NB4 (cell line): ENCODE data around the gene CCNE1.

ENCODE experiments used
- DNase-seq: peaks from one replicate; pipeline ENCODE4 v3.0.0; 2010; ENCODE audit warnings: low read depth
- H3K4me3 ChIP-seq: one replicate; pipeline ENCODE4 v1.5.1; 2011; ENCODE audit warnings: mild to moderate bottlenecking, low read depth, low read length, moderate library complexity
- CTCF ChIP-seq: IDR thresholded peaks from one replicate; pipeline ENCODE4 v1.5.1; 2012; ENCODE audit warnings: low read depth, low read length
- MAX ChIP-seq: IDR thresholded peaks from 2 replicates; pipeline ENCODE4 v1.6.1; 2011; ENCODE audit warnings: low read depth, low read length
- MYC ChIP-seq: IDR thresholded peaks from 2 replicates; pipeline ENCODE4 v1.6.1; 2011; ENCODE audit warnings: low read depth, low read length
- POLR2A ChIP-seq: IDR thresholded peaks from 2 replicates; pipeline ENCODE4 v1.6.1; 2011; ENCODE audit warnings: mild to moderate bottlenecking; ENCODE audit not compliant: insufficient read length; ENCODE audit errors: extremely low read depth

Gene CCNE1

DNA sequence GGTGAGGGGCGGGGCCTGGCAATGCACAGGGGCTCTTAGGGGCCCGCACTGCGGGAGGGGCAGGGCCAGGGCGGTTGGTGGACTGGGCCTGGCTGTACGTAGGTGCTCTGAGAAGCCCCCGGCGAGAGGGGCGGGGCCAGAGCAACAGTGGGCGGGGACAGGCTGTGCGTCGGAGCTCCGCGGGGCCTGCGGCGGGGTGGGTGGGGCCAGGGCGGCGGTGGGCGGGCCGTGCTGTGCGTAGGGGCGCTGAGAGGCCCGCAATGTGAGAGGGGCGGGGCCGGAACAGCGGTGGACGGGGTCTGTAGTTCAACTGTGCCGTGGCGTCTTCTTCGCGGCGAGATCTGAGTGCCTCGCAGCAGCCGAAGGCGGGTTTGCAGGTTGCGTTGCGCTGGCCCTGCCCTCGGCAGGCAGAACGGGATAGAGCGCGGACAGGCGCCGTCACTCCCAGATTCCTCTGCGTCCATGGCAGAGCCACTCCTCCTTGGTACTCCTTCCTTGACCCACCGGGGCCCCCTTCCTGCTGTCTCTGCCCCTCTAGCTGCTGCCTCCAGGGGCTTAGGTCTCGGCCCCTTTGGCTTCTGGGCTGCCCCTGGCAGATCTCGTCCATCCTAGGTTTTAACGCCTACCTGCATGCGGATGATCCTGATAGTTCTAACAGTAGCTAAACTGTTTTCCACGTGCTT lies 33.2 kb downstream of the CCNE1 start:
- peak; percentile 39; the same call in 1 of the 2 replicates for TF ChIP-seq MAX
- TF ChIP-seq CTCF, result no peak
- TF ChIP-seq POLR2A, result peak; percentile 42
- TF ChIP-seq MYC, result no peak
- peak overlapping the region; percentile 65 for H3K4me3 ChIP-seq

DNA sequence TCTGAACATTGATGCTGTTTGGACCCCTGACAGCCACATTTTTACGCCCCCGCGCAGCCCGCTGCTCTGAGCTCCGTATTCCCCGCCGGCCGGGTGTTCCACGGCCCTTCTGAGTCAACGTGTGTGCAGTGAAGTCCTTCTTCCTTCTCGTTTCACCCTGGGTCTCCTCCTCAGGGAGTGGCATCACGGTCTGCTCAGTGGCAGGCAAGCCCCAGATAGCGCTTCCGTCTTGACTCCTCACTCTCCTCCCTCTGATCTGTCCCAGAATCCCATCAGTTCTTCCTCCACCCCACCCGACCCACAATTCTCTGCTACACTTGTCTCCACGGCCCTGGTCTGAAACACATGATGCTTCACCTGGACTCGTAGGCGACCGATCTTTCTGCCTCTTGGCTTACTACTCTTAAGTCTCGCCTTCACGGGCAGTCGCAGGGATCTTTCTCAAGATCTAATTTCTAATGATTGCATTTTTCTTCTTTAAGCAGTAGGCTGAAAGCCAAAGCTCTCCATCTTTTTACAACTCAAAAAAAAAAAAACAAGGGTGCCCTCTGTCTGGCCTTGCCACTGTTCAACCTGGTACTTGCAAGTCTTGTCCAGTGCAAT lies 33.9 kb downstream of the CCNE1 start:
- H3K4me3 ChIP-seq, result peak overlapping the region; percentile 65
- DNase-seq, result peak; percentile 48
- TF ChIP-seq POLR2A (no peak), CTCF (no peak), MAX (no peak), MYC (no peak)

More for the DNA sequence above, 33.2 kb downstream of the CCNE1 start:
- DNase-seq, result peak; percentile 90

DNA sequence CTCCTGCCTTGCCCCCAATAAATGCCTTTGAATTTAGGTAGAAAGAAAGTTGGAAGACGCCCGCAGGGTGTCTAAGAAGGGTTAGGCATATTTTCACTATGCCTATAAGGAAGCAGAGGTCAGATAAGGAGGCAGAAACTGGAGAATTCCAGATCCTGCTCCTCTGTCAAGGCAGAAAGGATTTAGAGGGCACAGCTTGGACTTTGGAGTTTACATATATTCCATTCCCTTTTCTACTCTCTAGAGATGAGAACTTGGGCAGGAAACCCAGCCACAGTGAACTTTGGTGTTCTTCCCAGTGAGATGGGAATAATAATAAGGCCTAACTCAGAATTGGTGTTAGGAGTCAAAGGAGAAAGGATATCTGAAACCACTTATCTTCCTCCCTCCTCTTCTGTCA lies 37.4 kb downstream of the CCNE1 start:
- no peak overlapping the region for H3K4me3 ChIP-seq
- TF ChIP-seq MAX, result no peak
- TF ChIP-seq CTCF, result no peak
- no peak for TF ChIP-seq MYC
- TF ChIP-seq POLR2A, result no peak
- DNase-seq, result no peak

GRCh38 chr19:29850482-29850881 lies 38.7 kb downstream of the CCNE1 start:
- no peak for DNase-seq
- TF ChIP-seq POLR2A, result no peak
- no peak for TF ChIP-seq MAX
- TF ChIP-seq CTCF, result no peak
- H3K4me3 ChIP-seq, result no peak overlapping the region

DNA sequence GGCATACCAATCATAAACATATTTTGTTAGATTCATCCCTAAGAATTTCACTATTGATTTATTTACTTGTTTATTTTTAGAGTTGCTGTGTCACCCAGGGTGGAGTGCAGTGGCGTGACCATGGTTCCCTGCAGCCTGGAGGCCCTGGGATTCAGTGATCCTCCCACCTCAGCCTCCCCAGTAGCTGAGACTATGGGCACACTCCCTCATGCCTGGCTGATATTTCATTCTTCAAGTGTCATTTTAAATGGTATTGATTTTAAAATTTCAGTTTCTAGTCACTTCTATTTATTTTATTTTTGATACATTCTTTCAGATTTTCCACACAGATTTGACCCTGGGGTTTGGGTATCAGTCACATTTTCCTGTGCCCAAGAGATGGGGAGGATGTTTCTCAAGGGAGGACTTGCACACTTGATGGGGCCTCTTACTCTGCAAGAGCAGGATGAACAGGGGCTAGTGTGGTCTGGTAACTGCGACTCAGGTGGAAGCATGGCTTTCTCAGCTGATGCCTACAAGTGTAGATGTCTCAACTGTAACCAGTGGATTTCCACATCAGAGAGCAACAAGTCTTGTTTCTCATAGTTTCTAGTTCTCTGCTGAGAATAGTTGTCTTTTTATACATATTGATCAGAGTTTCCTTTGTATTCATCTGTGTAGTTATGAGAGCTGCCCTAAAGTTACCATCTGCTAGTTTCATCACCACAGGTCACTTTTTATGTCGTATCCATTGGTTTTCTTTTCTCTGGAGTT lies 40.2 kb downstream of the CCNE1 start:
- no peak for DNase-seq
- TF ChIP-seq MYC (no peak), POLR2A (no peak), MAX (no peak), CTCF (no peak)

More for the DNA sequence above, 40.2 kb downstream of the CCNE1 start:
- no peak overlapping the region for H3K4me3 ChIP-seq
